ENCODE measurements around the gene MT2A.
"Not testable (repeated sequence)": the region's sequence is repeated elsewhere in the genome, so short reads cannot be mapped to it uniquely, and the experiment has no call there.

The MT2A gene

GRCh38 chr16:56608043-56608875 is at the start of gene MT2A:
MT2A (plus strand) TSS chr16:56608584; CDS start chr16:56608656, 72 bp downstream.
- peak; percentile 96 for DNase-seq

DNA sequence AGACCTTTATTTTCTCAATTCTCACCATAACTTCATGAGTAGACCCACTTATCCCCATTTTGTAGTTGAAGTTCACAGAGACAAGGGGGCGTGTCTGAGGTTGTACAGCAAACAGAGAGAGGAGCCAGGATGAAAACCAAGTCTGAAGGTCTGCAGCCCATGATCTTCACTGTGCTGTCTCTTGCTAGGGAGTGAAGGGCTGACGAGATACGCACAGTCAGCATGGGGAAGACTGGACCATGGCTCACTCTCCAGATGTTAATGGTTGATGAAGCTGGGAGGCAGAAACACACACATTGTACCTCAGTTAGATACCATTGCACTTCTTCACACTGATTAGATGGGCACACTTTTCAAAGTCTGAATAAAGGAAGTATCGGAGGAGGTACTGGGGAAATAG is 49.3 kb upstream of the MT2A start:
- DNase-seq = no peak

DNA sequence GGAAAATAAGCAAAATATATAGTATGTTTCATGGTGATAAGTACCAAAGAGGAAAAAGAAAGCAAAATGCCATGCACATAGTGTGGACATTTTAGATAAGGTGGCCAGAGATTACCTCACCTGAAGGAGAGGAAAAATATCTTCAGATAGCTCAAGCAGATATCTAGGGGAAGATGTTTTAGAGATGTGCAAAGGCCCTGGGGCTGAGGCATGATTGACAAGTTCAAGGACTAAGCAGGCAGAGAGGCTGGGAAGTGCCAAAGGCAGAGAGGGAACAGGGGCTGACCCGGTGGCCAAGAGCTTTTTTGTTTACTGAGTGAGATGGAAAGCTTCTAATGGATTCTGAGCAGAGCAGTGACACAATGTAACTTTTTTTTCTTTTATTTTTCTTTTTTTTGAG is 47.9 kb upstream of the MT2A start:
- DNase-seq = no peak

DNA sequence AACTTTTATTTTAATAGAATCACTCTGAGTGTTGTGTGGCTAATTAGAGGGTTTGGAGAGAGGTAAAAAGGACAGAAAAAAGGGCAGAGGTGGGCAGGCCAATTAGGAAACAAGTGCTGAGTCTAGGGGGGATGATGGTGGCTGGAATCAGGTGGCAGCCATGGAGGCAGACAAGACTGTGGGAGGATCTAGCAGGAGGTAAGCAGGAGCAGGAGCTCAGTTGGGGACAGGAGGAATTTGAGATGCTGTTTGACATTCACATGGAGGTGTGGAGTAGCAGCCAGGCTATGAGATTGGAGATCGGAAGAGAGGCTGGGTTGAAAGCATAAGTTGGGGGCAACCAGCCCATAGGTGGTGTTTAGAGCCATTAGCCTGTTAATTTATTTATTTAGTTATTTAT is 47.3 kb upstream of the MT2A start:
- no peak for DNase-seq

DNA sequence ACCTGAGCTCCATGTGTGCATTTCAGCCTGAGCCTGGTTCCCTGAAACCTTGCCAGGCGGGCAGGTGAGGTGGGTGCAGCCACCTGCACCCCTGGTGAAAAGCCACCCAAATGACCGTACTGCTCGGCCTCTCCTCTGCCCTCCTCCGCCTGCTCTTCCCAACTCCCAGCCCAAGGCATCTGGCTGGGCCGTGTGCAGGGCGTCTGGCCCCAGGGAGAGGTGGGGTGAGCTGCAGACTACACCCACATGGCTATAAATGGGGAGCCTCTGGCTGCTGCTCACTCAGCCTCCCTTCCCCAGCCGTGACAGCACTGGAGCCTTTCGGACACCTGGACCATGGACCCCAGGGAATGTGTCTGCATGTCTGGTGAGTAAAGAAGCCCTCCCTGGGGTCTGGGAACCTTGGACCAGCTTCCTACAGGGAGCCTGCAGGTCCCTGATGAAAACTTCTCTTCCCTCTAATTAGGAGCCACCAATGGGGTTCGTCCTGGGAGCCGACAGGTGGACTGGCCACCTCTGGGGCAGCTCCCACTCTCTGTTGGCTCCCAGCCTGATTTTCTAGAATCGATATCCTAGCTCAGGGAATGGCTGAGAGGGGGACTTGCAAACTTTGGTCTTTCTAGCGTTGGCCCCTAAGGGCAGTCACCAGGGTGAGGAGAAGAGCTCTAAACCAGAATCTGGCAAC is 43.4 kb upstream of the MT2A start, which contains the start of gene MT4:
Gene MT4 (plus strand): TSS at position 281 of the 685 bp plus-strand sequence. CDS start 56 bp downstream, at position 337.
- DNase-seq = no peak

DNA sequence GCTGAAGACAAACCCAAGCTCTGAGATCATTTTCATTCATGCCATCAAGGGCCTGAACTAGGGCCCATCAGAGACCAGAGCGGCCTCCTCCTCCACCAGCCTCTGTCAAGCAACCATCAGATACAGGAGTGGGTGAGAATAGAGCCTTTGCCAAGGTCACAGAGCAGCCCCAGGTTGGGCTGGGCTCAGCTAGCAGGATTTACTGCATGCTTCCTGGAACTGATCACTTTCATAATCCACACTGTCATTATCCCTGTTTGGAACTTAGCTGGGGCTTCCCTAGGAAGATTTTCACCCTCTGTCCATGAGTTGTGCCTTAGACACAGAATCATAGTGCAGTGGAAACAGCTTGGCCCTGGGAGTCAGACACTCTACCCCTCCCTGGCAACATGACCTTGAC is 38.4 kb upstream of the MT2A start:
- no peak for DNase-seq

DNA sequence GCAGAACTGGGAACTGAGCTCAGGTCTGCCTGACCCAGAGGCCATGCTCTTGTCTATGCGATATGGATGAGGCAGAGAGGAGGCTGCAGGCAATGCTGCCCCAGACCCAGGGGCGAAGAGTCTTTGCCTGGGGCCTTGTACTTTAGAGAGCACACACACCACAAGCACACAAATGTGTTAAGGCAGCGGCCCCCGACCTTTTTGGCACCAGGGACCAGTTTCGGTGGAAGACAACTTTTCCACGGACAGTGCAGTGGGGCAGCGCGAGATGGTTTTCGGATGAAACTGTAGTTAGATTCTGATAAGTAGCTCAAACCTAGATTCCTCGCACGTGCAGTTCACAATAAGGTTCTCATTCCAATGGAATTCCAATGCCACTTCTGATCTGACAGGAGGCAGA is 36.9 kb upstream of the MT2A start:
- DNase-seq = no peak

DNA sequence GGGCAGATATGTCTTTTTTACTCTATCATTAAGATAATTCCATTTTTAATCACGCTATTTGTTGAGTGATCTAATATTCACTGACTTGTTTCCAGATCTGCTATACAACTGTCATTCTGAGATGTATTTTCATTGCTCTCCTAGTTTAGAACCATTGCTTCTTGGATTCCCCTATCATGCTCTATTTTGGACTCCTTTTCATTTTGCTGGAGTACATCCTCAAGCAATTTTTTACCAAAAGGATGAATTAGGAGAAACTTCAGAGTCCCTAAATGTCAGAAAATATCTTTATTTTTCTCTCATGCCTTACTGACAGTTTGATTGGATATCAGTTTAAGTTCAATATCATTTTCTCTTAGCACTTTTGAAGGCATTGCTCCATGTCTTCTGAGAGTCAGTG is 33.8 kb upstream of the MT2A start:
- no peak for DNase-seq

DNA sequence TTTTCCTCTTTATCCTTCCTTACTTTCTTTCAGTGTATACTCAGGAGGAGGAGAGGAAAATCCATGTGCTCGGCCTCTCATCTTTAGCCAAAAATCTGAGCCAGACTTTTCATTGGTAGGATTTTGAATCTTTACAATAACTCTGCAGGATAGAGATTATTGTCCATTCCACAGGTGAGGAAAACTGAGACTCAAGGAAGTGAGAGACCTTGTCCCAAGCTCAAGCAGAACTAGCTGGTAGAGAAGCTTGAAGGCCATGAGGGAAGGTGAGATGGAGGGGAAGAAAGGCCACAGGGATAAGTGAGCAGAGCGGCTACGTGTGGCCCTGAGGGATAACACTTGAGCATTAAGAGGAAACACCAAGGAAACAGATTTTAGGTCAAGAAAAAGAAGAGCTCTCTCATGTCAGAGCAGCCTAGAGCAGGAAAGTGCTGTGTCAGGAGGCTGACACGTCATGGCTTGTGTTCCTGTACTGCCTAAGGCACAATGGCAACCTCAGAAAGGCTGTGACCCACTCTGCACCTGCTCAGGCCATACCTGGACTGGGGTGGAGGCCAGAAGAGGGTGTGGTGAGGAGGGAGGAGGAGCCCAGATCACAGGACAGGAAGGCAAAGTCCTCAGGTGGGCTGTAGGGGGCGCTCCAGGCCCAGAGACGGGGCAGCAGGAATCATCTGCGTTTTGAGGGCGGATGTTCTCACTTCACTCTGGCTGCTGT is 31.6 kb upstream of the MT2A start:
- DNase-seq = peak; percentile 60 to 80

DNA sequence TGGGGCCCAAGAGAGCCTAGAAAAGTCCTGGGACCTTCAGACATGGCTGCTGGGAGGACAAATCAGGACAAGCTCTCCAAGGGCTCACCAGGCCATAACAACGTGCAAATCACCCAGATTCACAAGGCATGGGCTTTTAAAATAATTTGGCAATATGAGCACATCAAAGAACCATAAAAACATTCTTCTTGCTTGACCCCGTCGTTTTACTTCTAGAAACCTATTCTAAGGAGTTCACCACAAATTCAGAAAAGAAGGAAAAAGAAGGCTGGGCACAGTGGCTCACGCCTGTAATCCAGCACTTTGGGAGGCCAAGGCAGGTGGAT is 31.1 kb upstream of the MT2A start:
- no peak for DNase-seq

- no peak for DNase-seq
Observed at GRCh38 chr16:56580391-56581048, 27.9 kb upstream of the MT2A start.

- not testable (repeated sequence) for DNase-seq
Observed at GRCh38 chr16:56582911-56583310, 25.5 kb upstream of the MT2A start.

DNA sequence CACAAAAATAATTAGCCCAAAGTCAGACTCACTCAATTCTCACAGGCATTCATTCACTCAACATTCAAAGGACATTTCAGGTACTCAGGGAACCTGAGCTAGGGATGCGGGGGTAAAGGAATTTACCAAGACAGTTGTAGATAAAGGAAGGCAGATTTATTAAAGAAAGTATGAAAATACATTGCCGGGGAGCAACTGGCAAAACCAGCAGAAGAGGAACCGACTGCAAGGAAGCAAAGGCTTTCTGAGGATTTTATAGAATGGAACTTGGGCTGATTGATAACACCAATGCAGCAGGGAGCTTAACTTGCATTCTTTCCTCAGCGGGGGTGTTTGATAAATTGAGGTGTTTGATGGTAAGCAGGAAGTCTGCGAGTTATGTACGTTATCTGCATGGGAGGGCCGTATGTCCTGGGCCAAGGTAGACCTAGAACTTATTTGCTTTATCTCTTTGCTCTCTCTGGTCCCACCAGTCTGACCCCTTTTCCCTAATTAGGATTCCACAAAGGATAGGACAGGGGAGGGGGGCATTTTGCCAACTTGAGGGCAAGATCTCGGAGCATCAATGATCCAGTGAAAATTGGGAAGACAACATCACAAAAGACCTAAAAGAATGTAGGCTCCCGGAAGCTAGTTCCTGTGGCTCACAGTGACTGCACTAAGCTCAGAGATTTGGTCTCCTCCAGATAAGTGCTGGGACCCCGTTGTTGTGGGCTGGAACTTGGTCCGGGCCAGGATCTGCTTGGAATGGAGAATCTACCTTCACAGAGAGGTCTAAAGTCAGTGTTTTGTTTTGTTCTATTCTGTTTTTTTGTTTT is 24.8 kb upstream of the MT2A start:
- no peak for DNase-seq

GRCh38 chr16:56584276-56584675 is 24.1 kb upstream of the MT2A start:
- no peak for DNase-seq

DNA sequence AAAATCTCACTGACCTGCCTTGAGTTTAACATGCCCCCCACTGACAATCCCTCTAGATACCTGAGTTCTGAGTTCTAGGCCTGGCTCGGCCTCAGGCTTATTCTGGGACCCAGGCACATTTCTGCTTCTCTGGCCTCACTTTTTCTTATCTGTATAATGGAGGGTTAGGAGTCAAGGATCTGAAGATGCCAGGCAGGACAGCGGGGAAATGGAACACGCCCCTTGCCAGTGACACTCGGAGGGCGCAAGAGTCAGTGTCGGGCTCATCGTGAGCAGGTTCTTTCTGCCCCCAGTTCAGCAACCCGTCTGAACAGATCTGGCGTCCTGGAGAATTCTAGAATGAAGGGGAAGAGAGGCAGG is 19.6 kb upstream of the MT2A start:
- DNase-seq = no peak

DNA sequence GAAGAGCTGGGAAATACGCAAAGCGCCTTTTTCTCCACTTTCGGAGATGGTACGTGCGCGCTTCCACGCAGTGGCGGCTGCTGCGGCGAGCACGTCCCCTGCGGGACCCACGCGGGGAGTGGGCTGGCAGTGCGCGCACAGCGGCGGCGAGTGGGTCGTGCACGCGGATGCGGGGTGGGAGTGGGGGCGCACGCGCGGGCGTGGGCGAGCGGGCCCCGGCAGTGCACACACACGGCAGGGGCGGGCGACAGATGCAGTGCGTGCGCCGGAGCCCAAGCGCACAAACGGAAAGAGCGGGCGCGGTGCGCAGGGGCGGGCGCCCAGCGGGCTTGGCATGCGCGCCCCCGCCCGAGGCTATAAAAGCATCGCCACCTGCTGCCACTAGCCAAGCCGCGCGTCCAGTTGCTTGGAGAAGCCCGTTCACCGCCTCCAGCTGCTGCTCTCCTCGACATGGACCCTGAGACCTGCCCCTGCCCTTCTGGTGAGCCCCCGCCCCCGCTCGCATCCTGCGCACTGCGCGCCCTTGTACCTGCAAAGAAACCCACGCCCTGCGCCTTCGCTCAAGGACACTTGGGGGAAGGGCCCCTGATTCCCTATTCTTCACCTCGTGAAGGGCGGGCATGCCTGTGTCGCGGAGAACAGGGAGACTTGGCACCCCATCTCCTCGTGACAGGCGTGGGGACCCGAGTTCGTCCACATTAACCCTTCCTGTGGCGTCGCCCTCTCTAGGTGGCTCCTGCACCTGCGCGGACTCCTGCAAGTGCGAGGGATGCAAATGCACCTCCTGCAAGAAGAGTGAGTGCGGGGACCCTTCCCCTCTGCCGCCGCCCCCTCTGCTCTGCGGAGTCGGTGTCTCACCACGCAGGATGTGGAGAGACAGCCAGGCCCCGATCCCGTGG is 19.0 kb upstream of the MT2A start, which contains the start of gene MT3:
Gene MT3 (plus strand): TSS at position 388 of the 899 bp plus-strand sequence. CDS start 63 bp downstream, at position 451.
- no peak for DNase-seq

DNA sequence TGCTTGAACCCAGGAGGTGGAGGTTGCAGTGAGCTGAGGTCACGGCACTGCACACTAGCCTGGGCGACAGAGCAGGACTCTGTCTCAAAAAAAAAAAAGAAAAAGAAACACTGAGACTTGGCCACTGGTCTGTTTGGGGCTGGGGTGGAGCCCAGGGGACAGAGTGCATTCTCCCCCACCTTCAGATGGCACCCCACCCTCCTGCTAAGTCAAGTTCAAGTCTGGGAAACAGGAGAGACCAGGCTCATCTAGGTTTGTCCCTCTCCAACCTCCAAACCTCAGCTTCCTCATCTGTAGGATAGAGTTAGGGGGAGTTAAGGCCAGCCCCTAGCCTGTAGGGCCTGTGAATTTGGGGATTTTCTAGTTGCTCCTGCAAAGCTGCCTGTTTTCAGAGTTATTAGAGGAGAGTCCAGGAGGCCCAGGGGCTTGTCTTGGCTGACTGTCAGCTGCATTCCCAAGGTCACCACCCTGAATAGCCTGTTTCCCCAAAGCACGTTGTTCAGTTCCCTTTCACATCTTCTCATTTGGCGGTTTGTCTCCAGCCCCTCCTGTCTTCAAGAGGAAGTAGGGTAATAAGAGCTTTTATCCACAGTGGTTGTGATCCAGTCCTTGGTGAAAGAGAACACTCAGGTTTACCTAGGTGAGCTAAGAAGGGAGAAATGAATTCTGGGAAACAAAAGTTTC is 16.9 kb upstream of the MT2A start:
- peak; percentile 18 to 31 for DNase-seq

- DNase-seq = no peak
Observed at GRCh38 chr16:56593573-56594291, 14.7 kb upstream of the MT2A start.

DNA sequence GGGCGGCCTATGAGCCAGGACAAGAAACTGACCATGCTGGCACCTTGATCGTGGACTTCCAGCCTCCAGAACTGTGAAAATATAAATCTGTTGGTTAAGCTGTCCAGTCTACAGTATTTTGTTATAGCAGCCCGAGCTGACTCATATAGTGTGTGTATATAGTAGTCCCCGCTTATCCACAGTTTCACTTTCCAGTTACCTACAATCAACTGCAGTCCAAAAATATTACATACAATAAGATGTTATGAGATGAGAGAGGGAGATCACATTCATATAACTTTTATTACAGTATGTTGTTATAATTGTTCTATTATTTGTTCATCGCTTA is 14.1 kb upstream of the MT2A start:
- DNase-seq = no peak

- DNase-seq = peak; percentile 48 to 72
Observed at GRCh38 chr16:56600398-56600999, 7.9 kb upstream of the MT2A start.

All from inflammatory macrophage treated with lipopolysaccharide for 1 hour (primary cell).